Upper lobe of left lung (tissue), 4 donors: ENCODE measurements around the gene ZNF211.

Experiments used
- CTCF ChIP-seq, 6 experiments: fragments of 450-650 bp in 4 of 6; fragments of 200-600 bp in 2 of 6; sonication (generic) in 2 of 6; IDR thresholded peaks; one replicate each; pipeline ENCODE4 v1.5.1; 2016 to 2019; ENCODE audit warnings: antibody characterized with exemption in 6 of 6
- POLR2A ChIP-seq, 4 donors: fragments of 450-650 bp; IDR thresholded peaks; one replicate each; pipeline ENCODE4 v1.5.1; 2016 to 2017; ENCODE audit warnings: antibody characterized with exemption in 4 of 4, mild to moderate bottlenecking in 2 of 4

DNA sequence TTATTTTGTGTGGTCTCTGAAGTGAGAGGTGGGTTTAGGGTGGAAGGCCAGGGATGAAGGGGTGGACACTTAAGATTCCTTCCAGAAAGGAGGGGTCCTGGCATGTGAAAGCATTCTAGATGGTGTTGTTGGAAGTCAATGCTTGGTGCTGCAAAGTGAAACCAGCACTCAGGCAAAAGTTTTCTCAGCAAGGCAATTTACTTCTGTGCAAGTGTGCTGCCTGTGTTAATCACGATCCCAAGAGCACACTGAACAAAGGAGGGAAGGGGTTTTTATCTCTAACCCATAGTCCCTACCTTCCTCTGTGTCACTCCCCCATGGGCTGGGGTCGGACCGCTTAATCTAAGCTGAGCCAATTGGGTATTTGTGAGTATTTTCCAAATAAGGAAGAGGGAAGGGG is 17.6 kb upstream of the ZNF211 start:
- TF ChIP-seq POLR2A (IDR thresholded peaks at IDR 0.05) (no peak), CTCF (IDR thresholded peaks at IDR 0.05) (no peak)
